Lower leg skin (tissue), 3 donors: ENCODE measurements around the gene MEIS2.

Source experiments
- POLR2A ChIP-seq, 2 donors: fragments of 450-650 bp; IDR thresholded peaks; one replicate each; pipeline ENCODE4 v1.6.1; 2016 to 2017; ENCODE audit warnings: antibody characterized with exemption in 2 of 2, mild to moderate bottlenecking in 1 of 2, moderate library complexity in 1 of 2
- TF ChIP-seq, protein P1 (sequence below), 3 donors: fragments of 450-650 bp; IDR thresholded peaks; one replicate each; pipeline ENCODE4 v1.5.1; 2016; ENCODE audit warnings: antibody characterized with exemption in 3 of 3, mild to moderate bottlenecking in 3 of 3, moderate library complexity in 2 of 3

DNA sequence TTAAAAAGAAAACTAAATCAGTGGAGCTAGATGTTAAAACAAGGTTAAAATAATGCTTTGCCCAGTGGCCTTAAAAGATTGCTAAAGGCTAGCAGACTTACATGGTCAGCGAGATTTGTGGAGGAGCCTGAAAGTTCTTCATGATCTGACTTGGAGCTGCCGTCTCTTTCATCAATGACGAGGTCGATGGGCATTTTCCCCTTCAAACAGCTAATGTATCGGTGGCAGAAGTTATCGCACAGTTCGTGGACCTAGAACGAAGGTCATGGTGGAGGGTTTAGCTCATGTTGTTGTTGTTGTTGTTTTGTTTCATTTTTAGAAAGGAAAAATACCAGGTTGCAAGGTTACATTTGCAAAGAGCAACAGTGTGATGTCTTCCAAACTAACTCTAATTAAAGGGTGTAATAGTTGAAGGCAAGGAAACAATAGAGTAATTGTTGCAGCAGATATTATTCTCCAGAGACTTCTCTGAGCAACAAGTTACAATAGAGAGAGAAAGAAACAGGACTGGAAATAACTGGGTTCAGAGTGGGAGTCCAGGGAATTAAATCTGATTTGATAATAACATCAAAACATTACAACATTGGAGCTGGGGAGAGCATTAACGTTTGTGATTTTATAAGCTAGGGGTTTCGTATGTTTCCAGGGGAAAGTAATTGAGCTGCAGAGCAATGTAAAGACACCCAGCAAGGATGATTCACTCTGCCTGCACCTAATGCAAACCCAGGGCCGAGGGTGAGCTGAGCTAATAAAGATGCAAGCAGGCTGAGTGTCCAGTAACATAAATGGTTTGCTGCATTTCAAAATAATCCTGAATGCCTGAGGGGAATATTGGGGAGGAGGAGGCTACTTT, 6.6 kb downstream of the MEIS2 start:
- TF ChIP-seq, protein P1, sequence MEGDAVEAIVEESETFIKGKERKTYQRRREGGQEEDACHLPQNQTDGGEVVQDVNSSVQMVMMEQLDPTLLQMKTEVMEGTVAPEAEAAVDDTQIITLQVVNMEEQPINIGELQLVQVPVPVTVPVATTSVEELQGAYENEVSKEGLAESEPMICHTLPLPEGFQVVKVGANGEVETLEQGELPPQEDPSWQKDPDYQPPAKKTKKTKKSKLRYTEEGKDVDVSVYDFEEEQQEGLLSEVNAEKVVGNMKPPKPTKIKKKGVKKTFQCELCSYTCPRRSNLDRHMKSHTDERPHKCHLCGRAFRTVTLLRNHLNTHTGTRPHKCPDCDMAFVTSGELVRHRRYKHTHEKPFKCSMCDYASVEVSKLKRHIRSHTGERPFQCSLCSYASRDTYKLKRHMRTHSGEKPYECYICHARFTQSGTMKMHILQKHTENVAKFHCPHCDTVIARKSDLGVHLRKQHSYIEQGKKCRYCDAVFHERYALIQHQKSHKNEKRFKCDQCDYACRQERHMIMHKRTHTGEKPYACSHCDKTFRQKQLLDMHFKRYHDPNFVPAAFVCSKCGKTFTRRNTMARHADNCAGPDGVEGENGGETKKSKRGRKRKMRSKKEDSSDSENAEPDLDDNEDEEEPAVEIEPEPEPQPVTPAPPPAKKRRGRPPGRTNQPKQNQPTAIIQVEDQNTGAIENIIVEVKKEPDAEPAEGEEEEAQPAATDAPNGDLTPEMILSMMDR (IDR thresholded peaks at IDR 0.05): no peak
- no peak for TF ChIP-seq POLR2A (IDR thresholded peaks at IDR 0.05)
